ENCODE measurements around the gene ATXN1.
"Not testable (repeated sequence)": the region's sequence is repeated elsewhere in the genome, so short reads cannot be mapped to it uniquely, and the experiment has no call there.

The ATXN1 gene

DNA sequence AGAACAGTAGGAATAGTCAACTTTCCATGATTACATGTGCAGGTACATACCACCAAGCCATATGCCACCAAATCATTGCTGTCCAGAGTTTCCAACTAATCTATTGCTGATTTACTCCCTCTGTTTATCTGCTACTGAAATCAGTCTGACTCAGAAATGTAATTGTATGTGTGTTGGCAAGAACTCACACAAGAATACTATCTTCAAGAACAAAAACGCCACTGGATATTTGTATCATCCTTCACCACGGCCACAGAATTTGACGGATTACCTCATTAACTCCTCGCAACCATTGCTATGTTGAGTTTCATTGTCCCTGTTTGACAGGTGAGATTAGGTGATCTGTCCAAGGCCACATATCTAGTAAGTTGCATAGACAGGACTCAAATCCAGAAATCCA, 363.6 kb downstream of the ATXN1 start:
- ChIA-PET POLR2A (no interaction called here), CTCF (interaction anchor here (2.5 to 6.1 kb wide), 2 partner anchors 14 to 365 kb away, joined by 9 to 51 read pairs; partner anchors contain the start of gene ATXN1)
- TF ChIP-seq, protein P1, sequence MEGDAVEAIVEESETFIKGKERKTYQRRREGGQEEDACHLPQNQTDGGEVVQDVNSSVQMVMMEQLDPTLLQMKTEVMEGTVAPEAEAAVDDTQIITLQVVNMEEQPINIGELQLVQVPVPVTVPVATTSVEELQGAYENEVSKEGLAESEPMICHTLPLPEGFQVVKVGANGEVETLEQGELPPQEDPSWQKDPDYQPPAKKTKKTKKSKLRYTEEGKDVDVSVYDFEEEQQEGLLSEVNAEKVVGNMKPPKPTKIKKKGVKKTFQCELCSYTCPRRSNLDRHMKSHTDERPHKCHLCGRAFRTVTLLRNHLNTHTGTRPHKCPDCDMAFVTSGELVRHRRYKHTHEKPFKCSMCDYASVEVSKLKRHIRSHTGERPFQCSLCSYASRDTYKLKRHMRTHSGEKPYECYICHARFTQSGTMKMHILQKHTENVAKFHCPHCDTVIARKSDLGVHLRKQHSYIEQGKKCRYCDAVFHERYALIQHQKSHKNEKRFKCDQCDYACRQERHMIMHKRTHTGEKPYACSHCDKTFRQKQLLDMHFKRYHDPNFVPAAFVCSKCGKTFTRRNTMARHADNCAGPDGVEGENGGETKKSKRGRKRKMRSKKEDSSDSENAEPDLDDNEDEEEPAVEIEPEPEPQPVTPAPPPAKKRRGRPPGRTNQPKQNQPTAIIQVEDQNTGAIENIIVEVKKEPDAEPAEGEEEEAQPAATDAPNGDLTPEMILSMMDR (IDR thresholded peaks at IDR 0.05; ENCODE audit: control extremely low read depth, extremely low read depth, low read depth, missing control alignments), result no peak
- DNase-seq (ENCODE audit: extremely low spot score), result no peak

GRCh38 chr6:16396497-16397319, 364.6 kb downstream of the ATXN1 start:
- ChIA-PET CTCF (interaction anchor here (0.9 to 6.1 kb wide), 8 partner anchors 9 to 366 kb away, joined by 3 to 51 read pairs (median 4); partner anchors contain the start of gene ATXN1), POLR2A (no interaction called here)
- TF ChIP-seq, protein P1 (IDR thresholded peaks at IDR 0.05; ENCODE audit: control extremely low read depth, extremely low read depth, low read depth, missing control alignments), result no peak
- DNase-seq (ENCODE audit: extremely low spot score), result no peak

GRCh38 chr6:16394632-16395031, 366.6 kb downstream of the ATXN1 start:
- ChIA-PET CTCF (interaction anchor here (1.0 to 6.1 kb wide), 5 partner anchors 11 to 63 kb away, joined by 3 to 51 read pairs (median 5); no protein-coding TSS in a partner anchor), POLR2A (interaction anchor here (0.6 kb wide), 1 partner anchor 57 kb away, joined by 3 read pairs; no protein-coding TSS in a partner anchor)
- no peak for DNase-seq (ENCODE audit: extremely low spot score)
- TF ChIP-seq, protein P1 (IDR thresholded peaks at IDR 0.05; ENCODE audit: control extremely low read depth, extremely low read depth, low read depth, missing control alignments), result no peak

DNA sequence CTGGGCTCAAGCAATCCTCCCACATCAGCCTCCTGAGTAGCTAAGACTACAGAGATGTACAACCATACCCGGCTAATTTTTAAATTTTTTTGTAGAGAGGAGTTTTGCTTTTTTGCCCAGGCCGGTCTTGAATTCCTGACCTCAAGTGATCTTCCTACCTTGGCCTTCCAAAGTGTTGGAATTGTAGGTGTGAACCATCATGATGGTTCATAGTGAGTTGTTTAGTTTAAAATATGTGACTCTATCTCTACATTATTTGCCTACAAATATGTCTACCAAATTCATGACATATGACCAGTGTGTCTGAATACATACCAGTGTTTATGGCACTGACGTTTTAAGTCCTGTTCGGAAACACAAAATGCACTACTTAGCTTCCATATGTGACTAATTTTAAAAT, 367.9 kb downstream of the ATXN1 start:
- ChIA-PET CTCF (interaction anchor here (6.1 kb wide), 1 partner anchor 18 kb away, joined by 51 read pairs; no protein-coding TSS in a partner anchor), POLR2A (no interaction called here)
- no peak for DNase-seq (ENCODE audit: extremely low spot score)
- TF ChIP-seq, protein P1 (IDR thresholded peaks at IDR 0.05; ENCODE audit: control extremely low read depth, extremely low read depth, low read depth, missing control alignments), result no peak

- DNase-seq (ENCODE audit: extremely low spot score), result no peak
- TF ChIP-seq, protein P1 (IDR thresholded peaks at IDR 0.05; ENCODE audit: control extremely low read depth, extremely low read depth, low read depth, missing control alignments), result no peak
- POLR2A ChIA-PET, result no interaction called here
- CTCF ChIA-PET, result no interaction called here
Observed at GRCh38 chr6:16392010-16392409, 369.2 kb downstream of the ATXN1 start.

DNA sequence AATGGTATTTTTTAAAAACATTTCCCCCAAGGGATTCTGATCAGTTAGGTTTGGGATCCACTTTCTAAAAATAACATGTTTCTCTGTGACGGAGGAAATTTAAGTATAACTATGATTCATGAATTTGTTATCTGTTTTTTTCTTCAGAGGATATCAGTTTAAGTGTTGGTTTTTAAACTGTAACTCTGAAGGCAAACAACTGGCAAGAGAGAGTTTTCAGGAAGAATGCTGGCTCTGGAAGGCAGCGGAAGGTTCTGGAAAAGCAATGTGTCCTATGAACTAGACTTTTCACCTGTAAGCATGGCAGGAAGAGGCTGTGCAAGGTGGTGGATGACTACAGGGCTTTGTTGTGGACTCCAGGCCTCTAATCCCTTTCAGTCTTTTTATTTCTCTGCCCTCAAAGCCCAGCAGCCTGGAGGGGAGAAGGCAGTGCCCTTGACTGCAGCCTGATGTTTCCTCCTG, 369.8 kb downstream of the ATXN1 start:
- POLR2A ChIA-PET, result no interaction called here
- CTCF ChIA-PET, result no interaction called here

GRCh38 chr6:16390909-16391450, 370.3 kb downstream of the ATXN1 start:
- POLR2A ChIA-PET; DNase-seq (ENCODE audit: extremely low spot score): not testable (repeated sequence)
- CTCF ChIA-PET, result interaction anchor here (1.0 kb wide), 1 partner anchor 16 kb away, joined by 3 read pairs; no protein-coding TSS in a partner anchor

More for the DNA sequence above, 369.8 kb downstream of the ATXN1 start:
- TF ChIP-seq, protein P1 (IDR thresholded peaks at IDR 0.05; ENCODE audit: control extremely low read depth, extremely low read depth, low read depth, missing control alignments), result no peak
- DNase-seq (ENCODE audit: extremely low spot score), result no peak

All from GM10248 (cell line).